Measurements from ENCODE around the gene OR10V1. TPM values are rescaled to one million over a fixed set of nuclear protein-coding genes. Genes with fewer than 3 reads are reported as not detected.

OR10V1 gene
- total RNA-seq, 1 experiment from 2014 or later = not detected

GRCh38 chr11:59676205-59676604, 37.4 kb downstream of the OR10V1 start:
- BruUV-seq (replicated peaks) = no TSS peak
- H3K36me3 Mint-ChIP-seq (ENCODE audit: insufficient read depth, unreplicated experiment) = no peaks in the 10 kb centered on the region

GRCh38 chr11:59674291-59674690, 39.4 kb downstream of the OR10V1 start:
- Mint-ChIP-seq H3K27ac (ENCODE audit: low read depth, unreplicated experiment) (no peak overlapping the region), H3K9me3 (ENCODE audit: unreplicated experiment) (no peaks in the 10 kb centered on the region), H3K36me3 (ENCODE audit: insufficient read depth, unreplicated experiment) (no peaks in the 10 kb centered on the region), H3K4me1 (ENCODE audit: insufficient read depth, unreplicated experiment) (no peaks in the 10 kb centered on the region), H3K4me3 (ENCODE audit: unreplicated experiment) (no peak overlapping the region), H3K27me3 (ENCODE audit: insufficient read depth, unreplicated experiment) (no peaks in the 10 kb centered on the region)
- BruUV-seq (replicated peaks) = no TSS peak
- ChIA-PET CTCF (no interaction called here), POLR2A (interaction anchor here (1.2 kb wide), 1 partner anchor 103 kb away, joined by 3 read pairs; no protein-coding TSS in a partner anchor)
- TF ChIP-seq CTCF (IDR thresholded peaks at IDR 0.05; ENCODE audit: unreplicated experiment) = no peak
- DNase-seq (ENCODE audit: unreplicated experiment) = no peak
- intact Hi-C loops (cut with micrococcal nuclease) = no loop called here

More at GRCh38 chr11:59676205-59676604, 37.4 kb downstream of the OR10V1 start:
- Mint-ChIP-seq H3K27ac (ENCODE audit: low read depth, unreplicated experiment) (no peak overlapping the region), H3K9me3 (ENCODE audit: unreplicated experiment) (no peaks in the 10 kb centered on the region), H3K4me1 (ENCODE audit: insufficient read depth, unreplicated experiment) (no peaks in the 10 kb centered on the region), H3K4me3 (ENCODE audit: unreplicated experiment) (no peak overlapping the region), H3K27me3 (ENCODE audit: insufficient read depth, unreplicated experiment) (no peaks in the 10 kb centered on the region)
- ChIA-PET CTCF (interaction anchor here (0.6 to 1.4 kb wide), 5 partner anchors 12 to 184 kb away, joined by 4 to 7 read pairs (median 5); no protein-coding TSS in a partner anchor), POLR2A (interaction anchor here (0.8 kb wide), 1 partner anchor 66 kb away, joined by 3 read pairs; no protein-coding TSS in a partner anchor)
- TF ChIP-seq CTCF (IDR thresholded peaks at IDR 0.05; ENCODE audit: unreplicated experiment) = no peak
- intact Hi-C loops (cut with micrococcal nuclease) = no loop called here
- no peak for DNase-seq (ENCODE audit: unreplicated experiment)

DNA sequence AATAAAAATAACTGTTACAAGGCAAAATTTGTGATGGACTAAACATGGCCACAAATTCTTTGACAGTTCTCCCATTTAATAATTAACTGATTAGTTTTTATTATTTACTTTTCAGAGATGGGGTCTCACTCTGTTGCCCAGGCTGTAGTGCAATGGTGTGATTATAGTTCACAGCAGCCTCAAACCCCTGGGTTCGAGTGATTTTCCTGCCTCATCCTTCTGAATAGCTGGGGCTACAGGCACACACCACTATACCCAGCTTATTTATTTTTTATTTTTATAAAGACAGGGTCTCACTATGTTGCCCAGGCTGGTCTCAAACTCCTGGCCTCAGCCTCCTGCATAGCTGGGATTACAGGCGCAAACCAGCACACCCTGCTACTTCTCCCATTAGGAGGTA, 40.4 kb downstream of the OR10V1 start:
- no peak for TF ChIP-seq CTCF (IDR thresholded peaks at IDR 0.05; ENCODE audit: unreplicated experiment)
- intact Hi-C loops (cut with micrococcal nuclease) = no loop called here
- no peak overlapping the region for H3K4me3 Mint-ChIP-seq (ENCODE audit: unreplicated experiment)
- H3K36me3 Mint-ChIP-seq (ENCODE audit: insufficient read depth, unreplicated experiment) = no peaks in the 10 kb centered on the region
- ChIA-PET POLR2A (no interaction called here), CTCF (interaction anchor here (0.5 to 1.2 kb wide), 3 partner anchors 136 to 469 kb away, joined by 3 to 6 read pairs (median 3); no protein-coding TSS in a partner anchor)
- H3K4me1 Mint-ChIP-seq (ENCODE audit: insufficient read depth, unreplicated experiment) = no peaks in the 10 kb centered on the region
- no TSS peak for BruUV-seq (replicated peaks)
- DNase-seq (ENCODE audit: unreplicated experiment) = no peak
- H3K27me3 Mint-ChIP-seq (ENCODE audit: insufficient read depth, unreplicated experiment) = no peaks in the 10 kb centered on the region
- H3K27ac Mint-ChIP-seq (ENCODE audit: low read depth, unreplicated experiment) = no peak overlapping the region
- H3K9me3 Mint-ChIP-seq (ENCODE audit: unreplicated experiment) = no peaks in the 10 kb centered on the region

DNA sequence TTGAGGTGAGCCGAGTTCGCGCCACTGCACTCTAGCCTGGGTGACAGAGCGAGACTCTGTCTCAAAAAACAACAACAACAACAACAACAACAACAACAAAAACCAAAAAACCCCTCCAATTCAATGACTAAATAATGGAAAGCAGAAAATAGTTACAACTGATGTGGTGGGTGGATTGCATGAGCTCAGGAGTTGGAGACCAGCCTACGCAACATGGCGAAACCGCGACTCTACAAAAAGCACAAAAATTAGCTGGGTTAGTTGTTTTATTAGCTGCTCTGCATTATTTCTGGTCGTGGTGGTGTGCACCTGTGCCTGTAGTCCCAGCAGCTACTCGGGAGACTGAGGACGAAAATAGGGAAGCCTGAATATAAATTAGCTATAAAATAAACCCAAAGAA, 42.2 kb downstream of the OR10V1 start:
- Mint-ChIP-seq H3K4me3 (ENCODE audit: unreplicated experiment) (no peak overlapping the region), H3K9me3 (ENCODE audit: unreplicated experiment) (no peaks in the 10 kb centered on the region), H3K36me3 (ENCODE audit: insufficient read depth, unreplicated experiment) (peaks cover 11% of the 10 kb centered on the region), H3K27ac (ENCODE audit: low read depth, unreplicated experiment) (peak overlapping the region; percentile 42), H3K27me3 (ENCODE audit: insufficient read depth, unreplicated experiment) (no peaks in the 10 kb centered on the region), H3K4me1 (ENCODE audit: insufficient read depth, unreplicated experiment) (peaks cover 18% of the 10 kb centered on the region)
- DNase-seq (ENCODE audit: unreplicated experiment) = no peak
- BruUV-seq (replicated peaks) = no TSS peak
- no peak for TF ChIP-seq CTCF (IDR thresholded peaks at IDR 0.05; ENCODE audit: unreplicated experiment)
- intact Hi-C loops (cut with micrococcal nuclease) = no loop called here
- ChIA-PET POLR2A (interaction anchor here (0.6 to 1.2 kb wide), 6 partner anchors 9 to 498 kb away, joined by 3 to 4 read pairs (median 3); no protein-coding TSS in a partner anchor), CTCF (interaction anchor here (0.6 to 1.5 kb wide), 4 partner anchors 8 to 427 kb away, joined by 3 to 9 read pairs (median 4); no protein-coding TSS in a partner anchor)

Measured in MCF 10A (cell line).